SK-N-MC (cell line): ENCODE results near the gene SERPINB7.

ENCODE experiments used
- DNase-seq: peaks from one replicate; pipeline ENCODE4 v3.0.0-alpha.2; 2011; ENCODE audit warnings: low read depth, low spot score
- H3K27ac ChIP-seq: fragments of 200-600 bp; sonication (generic); 2 replicates; pipeline ENCODE4 v1.5.1; 2016; ENCODE audit warnings: mixed run types
- H3K36me3 ChIP-seq: fragments of 200-600 bp; sonication (generic); 2 replicates; pipeline ENCODE4 v1.6.1; 2017; ENCODE audit warnings: antibody characterized with exemption, low read length, mixed read lengths; ENCODE audit not compliant: insufficient read depth
- H3K4me3 ChIP-seq: fragments of 200-600 bp; sonication (generic); 2 replicates; pipeline ENCODE4 v1.5.1; 2016
- H3K9ac ChIP-seq: fragments of 200-600 bp; sonication (generic); 2 replicates; pipeline ENCODE4 v1.8.0; 2017; ENCODE audit warnings: mixed run types, mixed read lengths; ENCODE audit not compliant: insufficient read length
- H3K9me3 ChIP-seq: fragments of 200-600 bp; sonication (generic); 2 replicates; pipeline ENCODE4 v1.6.1; 2017; ENCODE audit warnings: low read depth, mild to moderate bottlenecking, antibody characterized with exemption, low read length, moderate library complexity, mixed read lengths
- EZH2 ChIP-seq: fragments of 200-600 bp; sonication (generic); IDR thresholded peaks from one replicate; pipeline ENCODE4 v1.6.1; 2017; ENCODE audit warnings: antibody characterized with exemption
- FOXP2 ChIP-seq: optimal IDR thresholded peaks from 2 replicates; pipeline ENCODE3; 2011; ENCODE audit warnings: mild to moderate bottlenecking, moderate library complexity; ENCODE audit not compliant: insufficient read depth; ENCODE audit errors: extremely low read length, control extremely low read depth
- POLR2AphosphoS5 ChIP-seq: IDR thresholded peaks from 2 replicates; pipeline ENCODE4 v1.6.1; 2012; ENCODE audit warnings: mild to moderate bottlenecking, low read depth, low read length, borderline replicate concordance

Gene SERPINB7

GRCh38 chr18:63774511-63774910 is 707 bp upstream of the SERPINB7 start:
- DNase-seq: no peak
- Histone ChIP-seq H3K27ac (no peak overlapping the region), H3K4me3 (no peak overlapping the region), H3K9ac (no peak overlapping the region), H3K36me3 (no peaks in the 10 kb centered on the region), H3K9me3 (no peaks in the 10 kb centered on the region)
- TF ChIP-seq FOXP2 (no peak), POLR2AphosphoS5 (no peak), EZH2 (no peak)

GRCh38 chr18:63779386-63779785 is 4.2 kb downstream of the SERPINB7 start:
- no peak for TF ChIP-seq FOXP2
- no peak for TF ChIP-seq POLR2AphosphoS5
- no peak for TF ChIP-seq EZH2
- H3K9me3 ChIP-seq: no peaks in the 10 kb centered on the region
- no peak for DNase-seq

GRCh38 chr18:63783394-63783793 is 8.2 kb downstream of the SERPINB7 start:
- Histone ChIP-seq H3K27ac (no peak overlapping the region), H3K36me3 (no peaks in the 10 kb centered on the region), H3K9me3 (no peaks in the 10 kb centered on the region), H3K4me3 (no peak overlapping the region), H3K9ac (no peak overlapping the region)
- TF ChIP-seq FOXP2 (no peak), EZH2 (no peak), POLR2AphosphoS5 (no peak)
- no peak for DNase-seq

More at GRCh38 chr18:63779386-63779785, 4.2 kb downstream of the SERPINB7 start:
- Histone ChIP-seq H3K36me3 (no peaks in the 10 kb centered on the region), H3K27ac (no peak overlapping the region), H3K9ac (no peak overlapping the region), H3K4me3 (no peak overlapping the region)

GRCh38 chr18:63784787-63785452 is 9.7 kb downstream of the SERPINB7 start:
- no peak for DNase-seq
- H3K36me3 ChIP-seq: no peaks in the 10 kb centered on the region
- H3K27ac ChIP-seq: no peak overlapping the region
- H3K4me3 ChIP-seq: no peak overlapping the region; the same call in 1 of the 2 replicates
- TF ChIP-seq EZH2: no peak
- TF ChIP-seq POLR2AphosphoS5: no peak
- TF ChIP-seq FOXP2: no peak
- no peak overlapping the region for H3K9ac ChIP-seq
- no peaks in the 10 kb centered on the region for H3K9me3 ChIP-seq

- TF ChIP-seq POLR2AphosphoS5 (no peak), FOXP2 (no peak), EZH2 (no peak)
- H3K9ac ChIP-seq: no peak overlapping the region
- H3K27ac ChIP-seq: no peak overlapping the region
- H3K36me3 ChIP-seq: no peaks in the 10 kb centered on the region
- DNase-seq: no peak
- no peak overlapping the region for H3K4me3 ChIP-seq
- H3K9me3 ChIP-seq: no peaks in the 10 kb centered on the region
These were observed 12.5 kb downstream of the SERPINB7 start for GRCh38 chr18:63787673-63788072.

- no peak overlapping the region for H3K27ac ChIP-seq
- no peaks in the 10 kb centered on the region for H3K9me3 ChIP-seq
- no peak for DNase-seq
- H3K4me3 ChIP-seq: no peak overlapping the region
- no peak overlapping the region for H3K9ac ChIP-seq
- TF ChIP-seq EZH2 (no peak), FOXP2 (no peak), POLR2AphosphoS5 (no peak)
- no peaks in the 10 kb centered on the region for H3K36me3 ChIP-seq
These were observed 13.4 kb downstream of the SERPINB7 start for GRCh38 chr18:63788447-63789096.

- no peaks in the 10 kb centered on the region for H3K36me3 ChIP-seq
- no peak overlapping the region for H3K27ac ChIP-seq
- H3K4me3 ChIP-seq: no peak overlapping the region
- TF ChIP-seq FOXP2: no peak
- TF ChIP-seq EZH2: no peak
- no peak for TF ChIP-seq POLR2AphosphoS5
- no peaks in the 10 kb centered on the region for H3K9me3 ChIP-seq
- no peak for DNase-seq
- no peak overlapping the region for H3K9ac ChIP-seq
These were observed 14.1 kb downstream of the SERPINB7 start for GRCh38 chr18:63789327-63789726.

- Histone ChIP-seq H3K27ac (no peak overlapping the region), H3K9me3 (no peaks in the 10 kb centered on the region), H3K4me3 (no peak overlapping the region), H3K9ac (no peak overlapping the region), H3K36me3 (no peaks in the 10 kb centered on the region)
- DNase-seq: no peak
- TF ChIP-seq EZH2 (no peak), POLR2AphosphoS5 (no peak), FOXP2 (no peak)
These were observed 20.4 kb downstream of the SERPINB7 start for GRCh38 chr18:63795606-63796005.
